ENCODE results near the gene UBE2E1. TPM values are rescaled to one million over a fixed set of nuclear protein-coding genes. Genes with fewer than 3 reads are reported as not detected.

Gene UBE2E1
- total and polyA plus RNA-seq, 2 experiments from 2014 or later, result 39.9 to 120 TPM

GRCh38 chr3:23863060-23863459, 57.3 kb downstream of the UBE2E1 start:
- H3K4me1 Mint-ChIP-seq, result peaks cover 66% of the 10 kb centered on the region
- H3K9me2 ChIP-seq (ENCODE audit: insufficient read depth), result no peaks in the 10 kb centered on the region
- H3K4me2 ChIP-seq, result no peak overlapping the region
- TF ChIP-seq ZNF462 (CRISPR knock-in tag; IDR thresholded peaks at IDR 0.05), result no peak
- TF ChIP-seq EZH2phosphoT487 (IDR thresholded peaks at IDR 0.05; ENCODE audit: unreplicated experiment), result no peak
- no peak for TF ChIP-seq JUNB (IDR thresholded peaks at IDR 0.05; ENCODE audit: unreplicated experiment)
- TF ChIP-seq CREB1 (CRISPR knock-in tag; IDR thresholded peaks at IDR 0.05; ENCODE audit: low read depth), result no peak
- no peak for TF ChIP-seq STAT1 (IDR thresholded peaks at IDR 0.05; ENCODE audit: unreplicated experiment)
- TF ChIP-seq CTCF (conservative IDR thresholded peaks at IDR 0.05; ENCODE audit: low read depth in 2 of 2), result no peak
- TF ChIP-seq ETS1 (IDR thresholded peaks at IDR 0.05), result no peak
- no peak for TF ChIP-seq EZH2 (IDR thresholded peaks at IDR 0.05; ENCODE audit: low read depth, unreplicated experiment)
- TF ChIP-seq REST (IDR thresholded peaks at IDR 0.05; ENCODE audit: unreplicated experiment), result no peak
- TF ChIP-seq ZNF114 (CRISPR knock-in tag; IDR thresholded peaks at IDR 0.05), result no peak
- TF ChIP-seq POLR2AphosphoS5 (IDR thresholded peaks at IDR 0.05; ENCODE audit: low read depth), result no peak
- no peak for TF ChIP-seq ZNF331 (CRISPR knock-in tag; IDR thresholded peaks at IDR 0.05; ENCODE audit: low read depth)
- no peak for TF ChIP-seq NANOG (IDR thresholded peaks at IDR 0.05; ENCODE audit: borderline replicate concordance)
- H3K9me3 Mint-ChIP-seq, result no peaks in the 10 kb centered on the region
- H4K20me1 ChIP-seq (replicated peaks; ENCODE audit: insufficient read depth), result peaks cover 34% of the 10 kb centered on the region
- H3K4me1 ChIP-seq (ENCODE audit: insufficient read depth), result peaks cover 38% of the 10 kb centered on the region
- no peak overlapping the region for H3K27ac ChIP-seq (ENCODE audit: low read depth)
- no peak overlapping the region for H3K4me3 ChIP-seq
- no peaks in the 10 kb centered on the region for H3K36me3 ChIP-seq (ENCODE audit: insufficient read depth)
- no peaks in the 10 kb centered on the region for H3K27me3 ChIP-seq (ENCODE audit: insufficient read depth)
- peaks cover 10% of the 10 kb centered on the region; the same call in 1 of the 2 replicates for H3F3A ChIP-seq (replicated peaks; ENCODE audit: low read depth)
- no peak overlapping the region for H3K4me3 Mint-ChIP-seq
- no peak for DNase-seq (ENCODE audit: low spot score)
- no peak overlapping the region for H3K27ac Mint-ChIP-seq
- peaks cover 4% of the 10 kb centered on the region for H3K27me3 Mint-ChIP-seq (ENCODE audit: insufficient read depth, low read depth, poor library complexity)
- H3K36me3 Mint-ChIP-seq (ENCODE audit: low read depth), result peaks cover 11% of the 10 kb centered on the region; the same call in 1 of the 3 replicates
- ATAC-seq, result no peak
- peaks cover 98% of the 10 kb centered on the region for H3K79me2 ChIP-seq (replicated peaks; ENCODE audit: insufficient read depth)
- H2AFZ ChIP-seq, result no peak overlapping the region

Data from GM23338 (cell line).